Measurements from ENCODE around the gene PDIA4. TPM values are rescaled to one million over a fixed set of nuclear protein-coding genes. Genes with fewer than 3 reads are reported as not detected.
A peak's percentile ranks its signal among the peaks of the same experiment; 100 is the strongest.

PDIA4 gene
- total RNA-seq, 1 experiment from 2014 or later, result 341 TPM

- Mint-ChIP-seq H3K27me3 (ENCODE audit: low read depth) (peaks cover 2% of the 10 kb centered on the region; the same call in 1 of the 2 replicates), H3K9me3 (no peaks in the 10 kb centered on the region), H3K27ac (peak overlapping the region; percentile 43; the same call in 1 of the 2 replicates), H3K36me3 (no peaks in the 10 kb centered on the region), H3K4me1 (peaks cover 34% of the 10 kb centered on the region), H3K4me3 (peak overlapping the region; percentile 40)
- DNase-seq (ENCODE audit: low spot score), result no peak
- CTCF ChIA-PET, result interaction anchor here (0.5 to 2.2 kb wide), 3 partner anchors 11 to 48 kb away, joined by 4 to 6 read pairs (median 4); no protein-coding TSS in a partner anchor
- POLR2A ChIA-PET, result no interaction called here
- no peak for ATAC-seq
- TF ChIP-seq E2F4 (CRISPR knock-in tag; IDR thresholded peaks at IDR 0.05; ENCODE audit: borderline replicate concordance, low read depth) (no peak), TEAD1 (CRISPR knock-in tag; IDR thresholded peaks at IDR 0.05) (no peak), FOXP1 (CRISPR knock-in tag; IDR thresholded peaks at IDR 0.05; ENCODE audit: borderline replicate concordance) (no peak), ZNF281 (CRISPR knock-in tag; IDR thresholded peaks at IDR 0.05) (no peak), JUN (CRISPR knock-in tag; IDR thresholded peaks at IDR 0.05) (no peak), ZBTB43 (CRISPR knock-in tag; IDR thresholded peaks at IDR 0.05) (no peak), USF2 (CRISPR knock-in tag; IDR thresholded peaks at IDR 0.05) (no peak), EMX1 (CRISPR knock-in tag; IDR thresholded peaks at IDR 0.05) (no peak), ZNF416 (CRISPR knock-in tag; IDR thresholded peaks at IDR 0.05) (no peak), ATF3 (CRISPR knock-in tag; conservative IDR thresholded peaks at IDR 0.05) (no peak), OVOL2 (CRISPR knock-in tag; IDR thresholded peaks at IDR 0.05; ENCODE audit: borderline replicate concordance) (no peak), ZNF138 (CRISPR knock-in tag; conservative IDR thresholded peaks at IDR 0.05) (no peak), NFATC4 (CRISPR knock-in tag; IDR thresholded peaks at IDR 0.05) (no peak), NFE2L1 (CRISPR knock-in tag; IDR thresholded peaks at IDR 0.05) (no peak), ATF1 (CRISPR knock-in tag; IDR thresholded peaks at IDR 0.05) (no peak), SMAD4 (CRISPR knock-in tag; IDR thresholded peaks at IDR 0.05) (no peak)
Measured at GRCh38 chr7:148978091-148978490, 50.2 kb downstream of the PDIA4 start.

GRCh38 chr7:148975896-148976295 lies 52.4 kb downstream of the PDIA4 start:
- DNase-seq (ENCODE audit: low spot score), result no peak
- Mint-ChIP-seq H3K36me3 (no peaks in the 10 kb centered on the region), H3K27me3 (ENCODE audit: low read depth) (no peaks in the 10 kb centered on the region), H3K4me3 (no peak overlapping the region), H3K4me1 (peaks cover 32% of the 10 kb centered on the region), H3K27ac (peak overlapping the region; percentile 43), H3K9me3 (no peaks in the 10 kb centered on the region)
- ATAC-seq, result peak; percentile 46
- no peak for TF ChIP-seq ETV6 (CRISPR knock-in tag; IDR thresholded peaks at IDR 0.05)
- no peak for TF ChIP-seq ZSCAN18 (CRISPR knock-in tag; IDR thresholded peaks at IDR 0.05)
- no peak for TF ChIP-seq ZBTB21 (CRISPR knock-in tag; IDR thresholded peaks at IDR 0.05; ENCODE audit: borderline replicate concordance)
- TF ChIP-seq MAX (CRISPR knock-in tag; IDR thresholded peaks at IDR 0.05), result no peak
- no peak for TF ChIP-seq ZNF416 (CRISPR knock-in tag; IDR thresholded peaks at IDR 0.05)
- no peak for TF ChIP-seq ZNF138 (CRISPR knock-in tag; conservative IDR thresholded peaks at IDR 0.05)
- no peak for TF ChIP-seq USF2 (CRISPR knock-in tag; IDR thresholded peaks at IDR 0.05)
- TF ChIP-seq ZNF425 (CRISPR knock-in tag; conservative IDR thresholded peaks at IDR 0.05), result no peak
- TF ChIP-seq SP1 (CRISPR knock-in tag; conservative IDR thresholded peaks at IDR 0.05), result no peak
- CTCF ChIA-PET, result interaction anchor here (1.0 to 2.4 kb wide), 8 partner anchors 8 to 229 kb away, joined by 3 to 9 read pairs (median 5); no protein-coding TSS in a partner anchor
- POLR2A ChIA-PET, result no interaction called here
